ENCODE results near the gene PBXIP1. TPM values are rescaled to one million over a fixed set of nuclear protein-coding genes. Genes with fewer than 3 reads are reported as not detected.

PBXIP1 gene
- total and polyA plus RNA-seq, 2 of the 13 experiments (the other 11 are each of a cell fraction or from before 2014, with no cell fraction given) = 16.3 to 31.9 TPM

DNA sequence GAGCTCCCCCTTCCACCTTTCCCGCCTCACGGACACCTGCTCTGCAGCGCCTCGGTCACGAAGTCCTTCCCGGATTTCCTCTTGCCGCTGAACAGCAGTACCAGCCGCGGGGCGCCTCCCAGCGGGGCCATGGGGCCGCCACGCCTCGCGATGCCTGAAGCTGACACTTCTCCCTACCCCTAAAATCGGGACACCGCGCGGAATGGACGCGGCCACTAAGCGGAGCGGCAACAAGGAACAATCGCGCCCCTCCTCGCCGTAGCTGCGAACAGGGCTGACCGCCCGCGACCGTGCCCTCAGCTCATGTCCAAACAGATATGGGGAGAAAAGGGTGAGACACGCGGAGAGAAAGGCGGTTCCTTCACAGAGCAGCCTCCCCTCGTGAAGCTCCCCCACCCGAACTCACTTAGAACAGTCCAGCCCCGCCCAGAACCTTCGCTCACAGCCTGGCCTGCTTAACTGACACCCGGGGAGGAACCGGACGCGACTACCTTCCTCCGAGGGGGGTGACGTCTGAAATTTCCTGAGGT is 19.3 kb downstream of the PBXIP1 start, which contains the start of gene PMVK (continued):
- TF ChIP-seq SCMH1 (CRISPR knock-in tag; IDR thresholded peaks at IDR 0.05; ENCODE audit: borderline replicate concordance) (no peak), KDM5A (IDR thresholded peaks at IDR 0.05; ENCODE audit: borderline replicate concordance, low read length) (no peak), TBX2 (CRISPR knock-in tag; IDR thresholded peaks at IDR 0.05; ENCODE audit: borderline replicate concordance) (peak; percentile 97), REXO4 (CRISPR knock-in tag; IDR thresholded peaks at IDR 0.05; ENCODE audit: borderline replicate concordance) (no peak), ZNF441 (CRISPR knock-in tag; IDR thresholded peaks at IDR 0.05; ENCODE audit: borderline replicate concordance) (peak; percentile 98), ZNF644 (CRISPR knock-in tag; IDR thresholded peaks at IDR 0.05; ENCODE audit: low read depth) (no peak; the same call in 1 of the 2 replicates), GZF1 (CRISPR knock-in tag; IDR thresholded peaks at IDR 0.05) (peak; percentile 95), KLF9 (CRISPR knock-in tag; IDR thresholded peaks at IDR 0.05; ENCODE audit: low read depth) (peak; percentile 97), AKAP8 (CRISPR knock-in tag; IDR thresholded peaks at IDR 0.05) (peak; percentile 92), ETV5 (CRISPR knock-in tag; IDR thresholded peaks at IDR 0.05; ENCODE audit: borderline replicate concordance) (peak; percentile 88), ZNF230 (CRISPR knock-in tag; IDR thresholded peaks at IDR 0.05) (peak; percentile 99), ZNF34 (CRISPR knock-in tag; IDR thresholded peaks at IDR 0.05; ENCODE audit: borderline replicate concordance) (peak; percentile 90; the same call in 1 of the 2 replicates), ZKSCAN5 (CRISPR knock-in tag; IDR thresholded peaks at IDR 0.05) (peak; percentile 80; the same call in 1 of the 2 replicates), HMGA1 (CRISPR knock-in tag; conservative IDR thresholded peaks at IDR 0.05) (no peak), RFX1 (IDR thresholded peaks at IDR 0.05) (no peak), ZNF264 (CRISPR knock-in tag; IDR thresholded peaks at IDR 0.05) (peak; percentile 92), ZNF891 (CRISPR knock-in tag; IDR thresholded peaks at IDR 0.05) (peak; percentile 99), ZNF781 (CRISPR knock-in tag; IDR thresholded peaks at IDR 0.05; ENCODE audit: borderline replicate concordance, not compliant biosample characterization) (peak; percentile 94), REL (CRISPR knock-in tag; conservative IDR thresholded peaks at IDR 0.05) (peak; percentile 98), ZSCAN21 (CRISPR knock-in tag; IDR thresholded peaks at IDR 0.05; ENCODE audit: borderline replicate concordance) (peak; percentile 99), NPAS2 (CRISPR knock-in tag; IDR thresholded peaks at IDR 0.05; ENCODE audit: borderline replicate concordance) (no peak)
- TF ChIP-seq, protein P1, sequence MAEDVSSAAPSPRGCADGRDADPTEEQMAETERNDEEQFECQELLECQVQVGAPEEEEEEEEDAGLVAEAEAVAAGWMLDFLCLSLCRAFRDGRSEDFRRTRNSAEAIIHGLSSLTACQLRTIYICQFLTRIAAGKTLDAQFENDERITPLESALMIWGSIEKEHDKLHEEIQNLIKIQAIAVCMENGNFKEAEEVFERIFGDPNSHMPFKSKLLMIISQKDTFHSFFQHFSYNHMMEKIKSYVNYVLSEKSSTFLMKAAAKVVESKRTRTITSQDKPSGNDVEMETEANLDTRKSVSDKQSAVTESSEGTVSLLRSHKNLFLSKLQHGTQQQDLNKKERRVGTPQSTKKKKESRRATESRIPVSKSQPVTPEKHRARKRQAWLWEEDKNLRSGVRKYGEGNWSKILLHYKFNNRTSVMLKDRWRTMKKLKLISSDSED (CRISPR knock-in tag; IDR thresholded peaks at IDR 0.05) = peak; percentile 99
- TF ChIP-seq, protein P2, sequence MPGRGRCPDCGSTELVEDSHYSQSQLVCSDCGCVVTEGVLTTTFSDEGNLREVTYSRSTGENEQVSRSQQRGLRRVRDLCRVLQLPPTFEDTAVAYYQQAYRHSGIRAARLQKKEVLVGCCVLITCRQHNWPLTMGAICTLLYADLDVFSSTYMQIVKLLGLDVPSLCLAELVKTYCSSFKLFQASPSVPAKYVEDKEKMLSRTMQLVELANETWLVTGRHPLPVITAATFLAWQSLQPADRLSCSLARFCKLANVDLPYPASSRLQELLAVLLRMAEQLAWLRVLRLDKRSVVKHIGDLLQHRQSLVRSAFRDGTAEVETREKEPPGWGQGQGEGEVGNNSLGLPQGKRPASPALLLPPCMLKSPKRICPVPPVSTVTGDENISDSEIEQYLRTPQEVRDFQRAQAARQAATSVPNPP (CRISPR knock-in tag; IDR thresholded peaks at IDR 0.05) = peak; percentile 99
- TF ChIP-seq, protein P3, sequence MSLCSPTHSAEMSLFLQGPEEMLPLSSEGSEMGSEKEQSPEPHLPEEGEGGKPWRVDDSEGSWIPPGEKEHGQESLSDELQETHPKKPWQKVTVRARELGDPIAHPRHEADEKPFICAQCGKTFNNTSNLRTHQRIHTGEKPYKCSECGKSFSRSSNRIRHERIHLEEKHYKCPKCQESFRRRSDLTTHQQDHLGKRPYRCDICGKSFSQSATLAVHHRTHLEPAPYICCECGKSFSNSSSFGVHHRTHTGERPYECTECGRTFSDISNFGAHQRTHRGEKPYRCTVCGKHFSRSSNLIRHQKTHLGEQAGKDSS (CRISPR knock-in tag; IDR thresholded peaks at IDR 0.05; ENCODE audit: borderline replicate concordance, low read depth) = peak; percentile 97
- TF ChIP-seq, protein P4, sequence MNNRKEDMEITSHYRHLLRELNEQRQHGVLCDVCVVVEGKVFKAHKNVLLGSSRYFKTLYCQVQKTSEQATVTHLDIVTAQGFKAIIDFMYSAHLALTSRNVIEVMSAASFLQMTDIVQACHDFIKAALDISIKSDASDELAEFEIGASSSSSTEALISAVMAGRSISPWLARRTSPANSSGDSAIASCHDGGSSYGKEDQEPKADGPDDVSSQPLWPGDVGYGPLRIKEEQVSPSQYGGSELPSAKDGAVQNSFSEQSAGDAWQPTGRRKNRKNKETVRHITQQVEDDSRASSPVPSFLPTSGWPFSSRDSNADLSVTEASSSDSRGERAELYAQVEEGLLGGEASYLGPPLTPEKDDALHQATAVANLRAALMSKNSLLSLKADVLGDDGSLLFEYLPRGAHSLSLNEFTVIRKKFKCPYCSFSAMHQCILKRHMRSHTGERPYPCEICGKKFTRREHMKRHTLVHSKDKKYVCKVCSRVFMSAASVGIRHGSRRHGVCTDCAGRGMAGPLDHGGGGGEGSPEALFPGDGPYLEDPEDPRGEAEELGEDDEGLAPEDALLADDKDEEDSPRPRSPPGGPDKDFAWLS (CRISPR knock-in tag; IDR thresholded peaks at IDR 0.05; ENCODE audit: borderline replicate concordance) = peak; percentile 97
